Esophagus muscularis mucosa (tissue), 4 donors: ENCODE results near the gene PAX1. TPM values are rescaled to one million over a fixed set of nuclear protein-coding genes. Genes with fewer than 3 reads are reported as not detected.
A peak's percentile ranks its signal among the peaks of the same experiment; 100 is the strongest.

ENCODE experiments used
- DNase-seq: peaks from one replicate; pipeline ENCODE4 v3.0.0-alpha.2; 2017; ENCODE audit errors: extremely low spot score
- H3K27ac ChIP-seq, 4 donors: fragments of 200-600 bp; sonication (generic); replicated peaks in 1 of 4; 1 replicate in 3 of 4; 2 replicates in 1 of 4; pipeline ENCODE4 v1.5.1; 2016 to 2019; ENCODE audit warnings: mild to moderate bottlenecking in 1 of 4
- H3K27me3 ChIP-seq, 4 donors: fragments of 200-600 bp; sonication (generic); one replicate each; pipeline versions ENCODE4 v1.5.1 to v1.6.0; 2016 to 2019
- H3K36me3 ChIP-seq, 4 donors: fragments of 200-600 bp; sonication (generic); one replicate each; pipeline ENCODE4 v1.5.1; 2016 to 2019
- H3K4me1 ChIP-seq, 4 donors: fragments of 200-600 bp; sonication (generic); one replicate each; pipeline ENCODE4 v1.5.1; 2016 to 2019
- H3K4me3 ChIP-seq, 4 donors: fragments of 200-600 bp; sonication (generic); 1 replicate in 2 of 4; 2 replicates in 2 of 4; pipeline ENCODE4 v1.5.1; 2016 to 2019; ENCODE audit warnings: mild to moderate bottlenecking in 4 of 4, moderate library complexity in 1 of 4
- H3K9me3 ChIP-seq, 4 donors: fragments of 200-600 bp; sonication (generic); 1 replicate in 3 of 4; 2 replicates in 1 of 4; pipeline ENCODE4 v1.5.1; 2016 to 2019
- EP300 ChIP-seq: sonication (generic); formaldehyde crosslinking; IDR thresholded peaks from one replicate; pipeline ENCODE4 v1.6.1; 2017; ENCODE audit warnings: antibody characterized with exemption
- POLR2A ChIP-seq: fragments of 450-650 bp; IDR thresholded peaks from one replicate; pipeline ENCODE4 v1.6.1; 2017; ENCODE audit warnings: antibody characterized with exemption, moderate library complexity, mild to moderate bottlenecking, low read depth
- POLR2AphosphoS5 ChIP-seq, 2 donors: sonication (generic); formaldehyde crosslinking; IDR thresholded peaks; one replicate each; pipeline ENCODE4 v1.6.1; 2017; ENCODE audit warnings: antibody characterized with exemption in 2 of 2
- WGBS: methylation state at CpG from one replicate; pipeline ENCODE4 v1.1.5; 2018; 5-methylcytosine and 5-hydroxymethylcytosine counted together
- intact Hi-C: fragments of 100-400 bp; cut with DNase I; formaldehyde crosslinking; loops from one replicate; pipeline ENCODE4 v1.15.1; 2023
- total RNA-seq, 4 donors: library from RNA; depleted of rRNA; stranded (reverse); fragments of >200 nt; gene quantifications; one replicate each; pipeline versions ENCODE4 v1.1.0 to v1.2.1, GENCODE V29; 2016
- TF ChIP-seq, protein P1 (sequence below), 3 experiments: fragments of 200-600 bp in 2 of 3; fragments of 450-650 bp in 1 of 3; sonication (generic) in 2 of 3; IDR thresholded peaks; one replicate each; pipeline ENCODE4 v1.5.1; 2017 to 2019; ENCODE audit warnings: antibody characterized with exemption in 3 of 3, mild to moderate bottlenecking in 2 of 3, moderate library complexity in 1 of 3

Gene PAX1
- total RNA-seq = not detected

- no peak for DNase-seq
- H3K27me3 ChIP-seq = peaks cover 0 to 100% (median 48%) of the 10 kb centered on the region in 4 donors
- WGBS = 4% methylated on average over 10 of the region's 73 CpGs
- TF ChIP-seq POLR2A (no peak), POLR2AphosphoS5 (IDR thresholded peaks at IDR 0.05) (no peak), EP300 (no peak)
- TF ChIP-seq, protein P1, sequence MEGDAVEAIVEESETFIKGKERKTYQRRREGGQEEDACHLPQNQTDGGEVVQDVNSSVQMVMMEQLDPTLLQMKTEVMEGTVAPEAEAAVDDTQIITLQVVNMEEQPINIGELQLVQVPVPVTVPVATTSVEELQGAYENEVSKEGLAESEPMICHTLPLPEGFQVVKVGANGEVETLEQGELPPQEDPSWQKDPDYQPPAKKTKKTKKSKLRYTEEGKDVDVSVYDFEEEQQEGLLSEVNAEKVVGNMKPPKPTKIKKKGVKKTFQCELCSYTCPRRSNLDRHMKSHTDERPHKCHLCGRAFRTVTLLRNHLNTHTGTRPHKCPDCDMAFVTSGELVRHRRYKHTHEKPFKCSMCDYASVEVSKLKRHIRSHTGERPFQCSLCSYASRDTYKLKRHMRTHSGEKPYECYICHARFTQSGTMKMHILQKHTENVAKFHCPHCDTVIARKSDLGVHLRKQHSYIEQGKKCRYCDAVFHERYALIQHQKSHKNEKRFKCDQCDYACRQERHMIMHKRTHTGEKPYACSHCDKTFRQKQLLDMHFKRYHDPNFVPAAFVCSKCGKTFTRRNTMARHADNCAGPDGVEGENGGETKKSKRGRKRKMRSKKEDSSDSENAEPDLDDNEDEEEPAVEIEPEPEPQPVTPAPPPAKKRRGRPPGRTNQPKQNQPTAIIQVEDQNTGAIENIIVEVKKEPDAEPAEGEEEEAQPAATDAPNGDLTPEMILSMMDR (IDR thresholded peaks at IDR 0.05) = no peak
- no peak within 1 kb of the TSS for H3K27ac ChIP-seq
- peak within 1 kb of the TSS in 1 of 4 donors; percentile 20 for H3K4me3 ChIP-seq
- H3K36me3 ChIP-seq = no peaks in the 10 kb centered on the region
- intact Hi-C loops = loop anchor here (10.0 kb wide), 1 partner anchor 1609 kb away; no protein-coding TSS in a partner anchor
- H3K9me3 ChIP-seq = no peaks in the 10 kb centered on the region
- peaks cover 9 to 45% (median 34%) of the 10 kb centered on the region in 4 donors for H3K4me1 ChIP-seq
Observed at GRCh38 chr20:21705575-21706260, at the start of gene PAX1. Gene PAX1 (plus strand): TSS chr20:21705664. CDS start chr20:21705713, 49 bp downstream.

DNA sequence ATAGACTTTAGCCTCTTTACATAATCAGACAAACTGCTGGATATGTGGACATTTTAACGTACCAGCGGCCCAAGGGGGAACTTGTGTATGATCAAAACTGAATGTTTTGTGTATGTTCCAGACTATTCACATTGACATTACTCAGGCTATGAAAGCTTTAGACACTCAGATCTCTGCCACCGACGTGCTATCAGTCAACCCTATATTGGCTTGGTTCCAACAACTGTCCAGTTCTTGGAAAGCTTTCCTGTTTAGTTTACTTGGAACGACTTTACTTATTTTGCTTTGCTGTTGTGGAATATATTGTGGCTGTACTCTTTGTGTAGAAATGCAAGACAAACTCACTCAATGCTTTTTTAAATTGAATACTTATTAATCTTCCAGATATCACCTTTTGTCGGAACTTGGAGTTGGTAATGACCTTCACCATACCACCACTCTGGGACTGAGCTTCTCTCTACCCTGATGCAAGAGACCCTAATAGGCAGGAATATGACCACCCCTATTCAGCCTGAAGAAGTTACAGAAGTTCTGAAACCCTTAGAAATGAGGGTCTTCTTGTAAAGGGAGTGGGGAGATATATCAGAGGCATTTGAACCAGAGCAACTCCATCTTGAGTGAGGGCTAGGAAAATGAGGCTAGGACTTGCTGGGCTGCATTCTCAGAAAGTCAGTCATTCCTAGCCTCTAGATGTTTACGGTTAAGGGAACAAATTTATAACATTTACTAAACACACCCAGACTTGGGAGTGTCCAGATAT lies 49.0 kb upstream of the PAX1 start:
- 64% methylated on average over 7 of the region's 7 CpGs for WGBS
- no peak for TF ChIP-seq POLR2AphosphoS5 (IDR thresholded peaks at IDR 0.05)
- TF ChIP-seq, protein P1 (IDR thresholded peaks at IDR 0.05) = no peak
- TF ChIP-seq EP300 = no peak
- no peak for TF ChIP-seq POLR2A
- no peak for DNase-seq
- Histone ChIP-seq H3K4me3 (no peak overlapping the region), H3K4me1 (no peaks in the 10 kb centered on the region), H3K27ac (no peak overlapping the region), H3K27me3 (peaks cover 0 to 10% (median 0%) of the 10 kb centered on the region in 4 donors), H3K36me3 (no peaks in the 10 kb centered on the region), H3K9me3 (no peaks in the 10 kb centered on the region)
- intact Hi-C loops = no loop called here

GRCh38 chr20:21661488-21662055 lies 43.9 kb upstream of the PAX1 start:
- 55% methylated on average over 6 of the region's 8 CpGs for WGBS
- Histone ChIP-seq H3K4me1 (no peaks in the 10 kb centered on the region), H3K4me3 (no peak overlapping the region), H3K27ac (no peak overlapping the region), H3K9me3 (no peaks in the 10 kb centered on the region), H3K27me3 (peaks cover 0 to 7% (median 0%) of the 10 kb centered on the region in 4 donors), H3K36me3 (no peaks in the 10 kb centered on the region)
- TF ChIP-seq POLR2AphosphoS5 (IDR thresholded peaks at IDR 0.05) = no peak
- TF ChIP-seq POLR2A = no peak
- TF ChIP-seq EP300 = no peak
- TF ChIP-seq, protein P1 (IDR thresholded peaks at IDR 0.05) = no peak
- intact Hi-C loops = no loop called here
- peak; percentile 90 for DNase-seq

- Histone ChIP-seq H3K9me3 (no peaks in the 10 kb centered on the region), H3K36me3 (no peaks in the 10 kb centered on the region), H3K4me1 (no peaks in the 10 kb centered on the region), H3K27me3 (peaks cover 0 to 4% (median 0%) of the 10 kb centered on the region in 4 donors), H3K27ac (no peak overlapping the region), H3K4me3 (no peak overlapping the region)
- 78% methylated on average over 2 of the region's 2 CpGs for WGBS
- no peak for TF ChIP-seq EP300
- TF ChIP-seq POLR2AphosphoS5 (IDR thresholded peaks at IDR 0.05) = no peak
- TF ChIP-seq POLR2A = no peak
- TF ChIP-seq, protein P1 (IDR thresholded peaks at IDR 0.05) = no peak
- DNase-seq = peak; percentile 72
- intact Hi-C loops = no loop called here
Observed at GRCh38 chr20:21663465-21663864, 42.0 kb upstream of the PAX1 start.
